GM21619 (cell line): Measurements from ENCODE around the gene SRP68.
"Not testable (repeated sequence)": the region's sequence is repeated elsewhere in the genome, so short reads cannot be mapped to it uniquely, and the experiment has no call there.

Source experiments
- ATAC-seq: cut with Tn5 transposase; IDR thresholded peaks from one replicate; pipeline ENCODE4 v1.9.1; 2021; ENCODE audit not compliant: unreplicated experiment

The SRP68 gene

GRCh38 chr17:76046064-76046463, 26.3 kb downstream of the SRP68 start:
- no peak for ATAC-seq

GRCh38 chr17:76044475-76045007, 27.8 kb downstream of the SRP68 start:
- not testable (repeated sequence) for ATAC-seq

- ATAC-seq, result not testable (repeated sequence)
Measured at GRCh38 chr17:76042868-76043267, 29.4 kb downstream of the SRP68 start.

GRCh38 chr17:76040376-76040775, 31.9 kb downstream of the SRP68 start:
- ATAC-seq, result no peak

GRCh38 chr17:76039121-76039520, 33.2 kb downstream of the SRP68 start:
- no peak for ATAC-seq

- ATAC-seq, result no peak
Measured at GRCh38 chr17:76038050-76038449, 34.3 kb downstream of the SRP68 start.

- no peak for ATAC-seq
Measured at GRCh38 chr17:76036497-76037261, 35.6 kb downstream of the SRP68 start.

GRCh38 chr17:76034428-76035350, 37.6 kb downstream of the SRP68 start:
- no peak for ATAC-seq

GRCh38 chr17:76033139-76033538, 39.2 kb downstream of the SRP68 start:
- no peak for ATAC-seq

GRCh38 chr17:76032780-76033108, 39.6 kb downstream of the SRP68 start:
- ATAC-seq, result no peak

- no peak for ATAC-seq
Measured at GRCh38 chr17:76032073-76032779, 40.1 kb downstream of the SRP68 start.

GRCh38 chr17:76027159-76027839, 45.0 kb downstream of the SRP68 start, which contains the start of gene EVPL:
TSS of gene EVPL (minus strand) at chr17:76027306. CDS start at chr17:76027198, 108 bp downstream.
- no peak for ATAC-seq

GRCh38 chr17:76026714-76027158, 45.6 kb downstream of the SRP68 start:
- no peak for ATAC-seq

- ATAC-seq, result no peak
Measured at GRCh38 chr17:76025294-76025693, 47.0 kb downstream of the SRP68 start.

GRCh38 chr17:76024353-76024752, 48.0 kb downstream of the SRP68 start:
- ATAC-seq, result no peak

- no peak for ATAC-seq
Measured at GRCh38 chr17:76023900-76024237, 48.4 kb downstream of the SRP68 start.

GRCh38 chr17:76022973-76023899, 49.1 kb downstream of the SRP68 start:
- no peak for ATAC-seq

GRCh38 chr17:76022285-76022684, 50.0 kb downstream of the SRP68 start:
- no peak for ATAC-seq

GRCh38 chr17:76019833-76020467, 52.4 kb downstream of the SRP68 start:
- no peak for ATAC-seq
